Cardiac fibroblast (primary cell): Measurements from ENCODE around the gene DKK3.

Experiments used
- DNase-seq, 2 donors: peaks; one replicate each; pipeline versions ENCODE4 v3.0.0 to v3.0.0-alpha.2; 2010; ENCODE audit warnings: low read depth in 2 of 2
- H3K4me3 ChIP-seq, 2 donors: replicated peaks in 1 of 2; 1 replicate in 1 of 2; 2 replicates in 1 of 2; pipeline ENCODE4 v1.5.1; 2011; ENCODE audit warnings: low read depth in 2 of 2, low read length in 2 of 2, mild to moderate bottlenecking in 2 of 2, moderate library complexity in 1 of 2
- TF ChIP-seq, protein P1 (sequence below): IDR thresholded peaks from one replicate; pipeline ENCODE4 v1.5.1; 2011; ENCODE audit warnings: low read depth, mild to moderate bottlenecking, low read length, inconsistent platforms

Gene DKK3

DNA sequence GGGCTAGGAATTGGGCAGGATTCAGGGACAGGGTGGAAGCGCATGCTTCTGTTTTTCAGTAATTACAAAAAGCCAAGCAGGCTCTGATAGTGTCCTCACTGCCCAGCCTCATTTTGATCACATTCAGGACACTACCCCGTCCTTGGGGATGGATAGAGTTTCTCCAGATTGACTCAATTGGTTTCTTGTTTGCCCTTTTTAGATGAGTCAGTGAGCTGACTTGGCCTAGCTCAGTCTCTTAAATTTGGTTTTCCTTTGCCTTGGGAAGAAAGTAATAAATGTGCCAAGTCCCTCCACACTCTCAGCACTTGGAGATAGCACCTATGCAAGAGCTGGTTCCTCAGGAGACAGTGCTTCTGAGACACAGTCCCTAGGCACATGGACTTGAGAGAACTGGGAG lies 25.5 kb downstream of the DKK3 start:
- TF ChIP-seq, protein P1, sequence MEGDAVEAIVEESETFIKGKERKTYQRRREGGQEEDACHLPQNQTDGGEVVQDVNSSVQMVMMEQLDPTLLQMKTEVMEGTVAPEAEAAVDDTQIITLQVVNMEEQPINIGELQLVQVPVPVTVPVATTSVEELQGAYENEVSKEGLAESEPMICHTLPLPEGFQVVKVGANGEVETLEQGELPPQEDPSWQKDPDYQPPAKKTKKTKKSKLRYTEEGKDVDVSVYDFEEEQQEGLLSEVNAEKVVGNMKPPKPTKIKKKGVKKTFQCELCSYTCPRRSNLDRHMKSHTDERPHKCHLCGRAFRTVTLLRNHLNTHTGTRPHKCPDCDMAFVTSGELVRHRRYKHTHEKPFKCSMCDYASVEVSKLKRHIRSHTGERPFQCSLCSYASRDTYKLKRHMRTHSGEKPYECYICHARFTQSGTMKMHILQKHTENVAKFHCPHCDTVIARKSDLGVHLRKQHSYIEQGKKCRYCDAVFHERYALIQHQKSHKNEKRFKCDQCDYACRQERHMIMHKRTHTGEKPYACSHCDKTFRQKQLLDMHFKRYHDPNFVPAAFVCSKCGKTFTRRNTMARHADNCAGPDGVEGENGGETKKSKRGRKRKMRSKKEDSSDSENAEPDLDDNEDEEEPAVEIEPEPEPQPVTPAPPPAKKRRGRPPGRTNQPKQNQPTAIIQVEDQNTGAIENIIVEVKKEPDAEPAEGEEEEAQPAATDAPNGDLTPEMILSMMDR: no peak
- no peak overlapping the region for H3K4me3 ChIP-seq
- DNase-seq: peak in 1 of 2 donors; percentile 51

DNA sequence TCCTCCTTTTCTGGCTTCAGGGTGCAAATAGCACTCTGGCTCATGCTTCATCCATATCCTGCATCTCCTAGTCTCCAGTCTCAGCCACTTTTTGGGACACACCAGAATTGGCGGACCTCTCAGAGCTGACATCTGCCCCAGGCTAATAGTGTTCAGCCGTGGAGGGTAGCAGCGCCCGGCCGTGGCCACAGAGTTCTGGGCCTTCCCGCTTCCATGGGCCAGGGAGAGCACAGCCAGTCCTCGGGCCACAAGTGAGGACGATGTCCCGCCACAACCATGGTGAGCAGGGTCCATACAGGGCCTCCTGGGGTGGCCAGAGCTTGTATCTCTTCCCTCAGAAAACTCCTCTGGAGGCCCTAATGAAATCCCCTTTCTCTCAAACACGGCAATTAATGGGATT lies 26.0 kb downstream of the DKK3 start:
- TF ChIP-seq, protein P1: no peak
- H3K4me3 ChIP-seq: no peak overlapping the region
- no peak for DNase-seq

DNA sequence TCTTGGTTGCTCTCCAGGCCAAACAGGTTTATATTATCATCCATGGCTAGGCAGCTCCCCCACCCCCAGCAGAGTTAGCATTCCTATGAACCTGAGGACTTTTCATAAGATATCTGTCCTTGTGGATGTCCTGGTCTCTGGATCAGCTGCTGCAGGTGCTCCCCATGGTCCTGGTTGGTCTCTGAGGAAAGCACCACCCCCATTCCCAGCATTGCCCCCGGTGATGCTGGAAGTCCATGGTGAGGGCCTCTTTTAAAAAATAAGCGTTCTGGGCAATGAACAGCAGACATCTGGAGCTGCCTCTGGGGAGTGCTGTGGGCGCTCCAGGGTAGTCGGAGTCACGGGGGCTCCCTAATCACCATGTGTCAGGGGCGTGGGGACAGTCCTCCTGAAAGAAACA lies 26.6 kb downstream of the DKK3 start:
- DNase-seq: no peak
- H3K4me3 ChIP-seq: no peak overlapping the region
- TF ChIP-seq, protein P1: no peak

DNA sequence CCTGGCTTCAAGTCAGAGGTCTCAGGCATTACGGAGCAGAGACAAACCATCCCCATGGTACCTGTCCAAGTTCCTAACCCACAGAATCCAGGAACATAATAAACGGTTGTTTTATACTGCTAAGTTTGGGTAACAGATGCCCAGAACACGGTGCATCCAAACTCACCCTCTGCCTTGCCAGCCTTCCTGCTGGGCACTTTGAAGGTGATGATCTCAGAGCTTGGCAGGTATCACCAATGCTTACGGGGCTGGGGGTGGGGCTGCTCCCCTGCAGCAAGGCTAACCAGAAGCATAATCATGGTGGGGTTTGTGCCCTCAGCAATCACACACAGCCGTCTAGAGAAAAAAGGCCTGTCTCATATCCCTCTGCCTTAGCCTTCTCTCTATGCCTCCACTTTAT lies 27.1 kb downstream of the DKK3 start:
- DNase-seq: no peak
- TF ChIP-seq, protein P1: no peak

DNA sequence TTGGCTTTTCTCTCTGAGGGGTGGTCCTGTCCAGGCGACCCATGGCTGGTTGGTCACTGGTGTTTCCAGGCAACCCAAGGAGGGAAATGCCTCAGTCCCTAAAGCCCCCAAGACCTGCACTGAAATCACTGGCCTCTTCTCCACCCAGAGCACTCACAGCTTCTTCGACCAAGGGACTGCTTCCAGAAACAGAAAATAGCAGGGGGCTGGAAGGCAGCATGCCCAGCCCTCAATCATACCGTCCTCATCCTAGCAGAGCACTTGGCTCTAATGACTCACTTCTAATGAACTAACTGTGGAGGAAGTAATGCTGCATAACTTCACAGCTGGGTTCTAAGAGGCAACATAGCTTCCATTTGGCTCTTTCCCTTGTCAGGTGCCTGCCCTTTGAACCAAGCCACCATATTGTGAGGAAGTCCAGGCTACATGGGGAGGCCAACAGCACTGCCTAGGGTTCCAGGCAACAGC lies 27.6 kb downstream of the DKK3 start:
- TF ChIP-seq, protein P1: no peak
- DNase-seq: no peak
- H3K4me3 ChIP-seq: no peak overlapping the region

More for the DNA sequence above, 27.1 kb downstream of the DKK3 start:
- no peak overlapping the region for H3K4me3 ChIP-seq

DNA sequence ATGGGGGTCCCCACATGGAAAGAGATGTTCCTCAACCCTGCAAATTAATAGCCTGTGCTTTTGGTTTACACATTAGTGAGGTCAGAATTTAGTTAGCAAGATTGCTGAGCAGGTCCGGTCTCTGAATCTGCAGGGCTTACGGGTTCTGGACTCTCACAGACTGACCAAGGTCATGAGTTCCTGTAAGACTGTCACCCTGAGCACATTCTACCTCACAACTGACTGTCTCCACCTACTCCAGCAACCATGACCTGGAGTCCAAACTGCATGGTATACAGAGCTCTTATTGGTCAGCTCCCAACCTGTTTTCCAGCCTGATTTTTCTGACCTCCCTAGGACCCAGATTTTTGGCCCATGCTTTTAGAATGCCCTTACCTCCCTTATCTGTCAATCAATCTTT lies 28.2 kb downstream of the DKK3 start:
- TF ChIP-seq, protein P1: no peak
- no peak for DNase-seq
- H3K4me3 ChIP-seq: no peak overlapping the region

DNA sequence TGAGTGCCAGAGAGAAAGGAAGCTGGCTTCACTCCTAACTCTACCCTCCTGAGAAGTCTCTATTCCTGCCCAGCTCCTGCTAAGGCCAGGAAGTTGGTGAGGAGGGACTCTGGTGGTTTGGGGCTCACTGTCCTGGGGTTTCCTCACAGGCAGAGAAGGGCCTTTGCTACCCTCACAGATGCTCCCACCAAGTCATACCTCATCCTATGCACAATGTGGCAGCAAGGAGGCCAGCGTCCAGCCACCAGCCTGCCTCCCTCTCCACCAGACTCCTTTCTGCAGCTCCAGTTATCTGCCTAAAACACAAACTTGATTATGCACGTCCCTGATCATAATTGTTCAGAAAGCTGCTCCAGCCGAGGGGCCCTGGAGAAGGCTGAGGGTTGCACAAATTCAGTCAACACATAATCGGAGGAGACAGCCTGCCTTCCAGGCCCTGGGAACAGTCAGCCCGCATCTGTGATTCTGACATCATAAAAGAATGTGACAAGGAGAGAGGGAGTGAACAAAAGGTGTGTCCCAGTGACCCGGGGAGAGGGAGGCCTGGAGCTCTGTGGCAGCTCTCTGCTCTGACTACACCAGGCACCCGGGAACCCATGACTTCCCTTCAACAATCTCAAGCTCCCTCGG lies 28.8 kb downstream of the DKK3 start:
- no peak overlapping the region for H3K4me3 ChIP-seq
- TF ChIP-seq, protein P1: no peak
- DNase-seq: peak; percentile 80 to 85
